Vagina (tissue), 2 donors: ENCODE measurements around the gene L3MBTL1. TPM values are rescaled to one million over a fixed set of nuclear protein-coding genes. Genes with fewer than 3 reads are reported as not detected.

Experiments used
- DNase-seq, 2 donors: peaks; one replicate each; pipeline ENCODE4 v3.0.0-alpha.2; 2017; ENCODE audit errors: extremely low spot score in 2 of 2
- H3K27ac ChIP-seq: fragments of 200-600 bp; sonication (generic); one replicate; pipeline ENCODE4 v1.5.1; 2019
- H3K27me3 ChIP-seq: fragments of 200-600 bp; sonication (generic); one replicate; pipeline ENCODE4 v1.5.1; 2019
- H3K36me3 ChIP-seq, 2 donors: fragments of 200-600 bp; sonication (generic); one replicate each; pipeline ENCODE4 v1.5.1; 2017 to 2019
- H3K4me1 ChIP-seq: fragments of 200-600 bp; sonication (generic); one replicate; pipeline ENCODE4 v1.5.1; 2019
- H3K4me3 ChIP-seq, 2 donors: fragments of 200-600 bp; sonication (generic); 1 replicate in 1 of 2; 2 replicates in 1 of 2; pipeline ENCODE4 v1.5.1; 2016 to 2019
- H3K9me3 ChIP-seq: fragments of 200-600 bp; sonication (generic); one replicate; pipeline ENCODE4 v1.5.1; 2019
- CTCF ChIP-seq, 3 experiments: fragments of 450-650 bp in 2 of 3; fragments of 200-600 bp in 1 of 3; sonication (generic) in 1 of 3; IDR thresholded peaks; one replicate each; pipeline ENCODE4 v1.5.1; 2017 to 2019; ENCODE audit warnings: antibody characterized with exemption in 3 of 3, mild to moderate bottlenecking in 2 of 3, moderate library complexity in 2 of 3
- POLR2A ChIP-seq, 2 donors: fragments of 450-650 bp; IDR thresholded peaks; one replicate each; pipeline ENCODE4 v1.6.1; 2017; ENCODE audit warnings: antibody characterized with exemption in 2 of 2, mild to moderate bottlenecking in 2 of 2, moderate library complexity in 2 of 2
- POLR2AphosphoS5 ChIP-seq, 2 donors: sonication (generic); formaldehyde crosslinking; IDR thresholded peaks; one replicate each; pipeline ENCODE4 v1.9.0; 2017; ENCODE audit warnings: antibody characterized with exemption in 2 of 2, mild to moderate bottlenecking in 2 of 2, low read depth in 1 of 2; ENCODE audit not compliant: insufficient read depth in 1 of 2
- intact Hi-C: fragments of 100-400 bp; cut with DNase I; formaldehyde crosslinking; loops from one replicate; pipeline ENCODE4 v1.15.1; 2023
- total RNA-seq: library from RNA; depleted of rRNA; stranded (reverse); fragments of >200 nt; gene quantifications from one replicate; pipeline ENCODE4 v1.2.3, GENCODE V29; 2016

L3MBTL1 gene
- total RNA-seq, 1 donor from 2014 or later: 20.9 TPM

- no peak for DNase-seq
- Histone ChIP-seq H3K4me3 (no peak overlapping the region), H3K9me3 (no peaks in the 10 kb centered on the region), H3K27ac (no peak overlapping the region), H3K27me3 (no peaks in the 10 kb centered on the region), H3K36me3 (peaks cover 0 to 5% of the 10 kb centered on the region in 2 donors), H3K4me1 (no peaks in the 10 kb centered on the region)
- intact Hi-C loops: no loop called here
- TF ChIP-seq POLR2A (IDR thresholded peaks at IDR 0.05) (no peak), CTCF (IDR thresholded peaks at IDR 0.05) (no peak), POLR2AphosphoS5 (IDR thresholded peaks at IDR 0.05; ENCODE audit: insufficient read depth in 1 of 2, low read depth in 1 of 2) (no peak)
Measured at GRCh38 chr20:43530321-43531090, 23.0 kb downstream of the L3MBTL1 start.

GRCh38 chr20:43531091-43531443 is 23.6 kb downstream of the L3MBTL1 start:
- no peak for DNase-seq
- H3K36me3 ChIP-seq: peaks cover 0 to 5% of the 10 kb centered on the region in 2 donors
- no peaks in the 10 kb centered on the region for H3K4me1 ChIP-seq
- TF ChIP-seq POLR2AphosphoS5 (IDR thresholded peaks at IDR 0.05; ENCODE audit: insufficient read depth in 1 of 2, low read depth in 1 of 2) (no peak), CTCF (IDR thresholded peaks at IDR 0.05) (no peak), POLR2A (IDR thresholded peaks at IDR 0.05) (no peak)
- no peaks in the 10 kb centered on the region for H3K27me3 ChIP-seq
- no peak overlapping the region for H3K4me3 ChIP-seq
- H3K27ac ChIP-seq: no peak overlapping the region
- H3K9me3 ChIP-seq: no peaks in the 10 kb centered on the region
- intact Hi-C loops: no loop called here

GRCh38 chr20:43532416-43533055 is 25.0 kb downstream of the L3MBTL1 start:
- no peak overlapping the region for H3K4me3 ChIP-seq
- H3K27ac ChIP-seq: no peak overlapping the region
- no peak for DNase-seq
- H3K9me3 ChIP-seq: no peaks in the 10 kb centered on the region
- TF ChIP-seq POLR2A (IDR thresholded peaks at IDR 0.05): no peak
- TF ChIP-seq POLR2AphosphoS5 (IDR thresholded peaks at IDR 0.05; ENCODE audit: insufficient read depth in 1 of 2, low read depth in 1 of 2): no peak
- no peak for TF ChIP-seq CTCF (IDR thresholded peaks at IDR 0.05)
- H3K36me3 ChIP-seq: peaks cover 0 to 5% of the 10 kb centered on the region in 2 donors
- intact Hi-C loops: no loop called here
- H3K4me1 ChIP-seq: no peaks in the 10 kb centered on the region
- no peaks in the 10 kb centered on the region for H3K27me3 ChIP-seq

- TF ChIP-seq CTCF (IDR thresholded peaks at IDR 0.05): no peak
- no peak for TF ChIP-seq POLR2A (IDR thresholded peaks at IDR 0.05)
- no peak for TF ChIP-seq POLR2AphosphoS5 (IDR thresholded peaks at IDR 0.05; ENCODE audit: insufficient read depth in 1 of 2, low read depth in 1 of 2)
- Histone ChIP-seq H3K36me3 (peaks cover 0 to 5% of the 10 kb centered on the region in 2 donors), H3K27ac (no peak overlapping the region), H3K4me1 (no peaks in the 10 kb centered on the region), H3K4me3 (no peak overlapping the region), H3K27me3 (no peaks in the 10 kb centered on the region), H3K9me3 (no peaks in the 10 kb centered on the region)
- DNase-seq: no peak
- intact Hi-C loops: no loop called here
Measured at GRCh38 chr20:43533060-43533459, 25.6 kb downstream of the L3MBTL1 start.

DNA sequence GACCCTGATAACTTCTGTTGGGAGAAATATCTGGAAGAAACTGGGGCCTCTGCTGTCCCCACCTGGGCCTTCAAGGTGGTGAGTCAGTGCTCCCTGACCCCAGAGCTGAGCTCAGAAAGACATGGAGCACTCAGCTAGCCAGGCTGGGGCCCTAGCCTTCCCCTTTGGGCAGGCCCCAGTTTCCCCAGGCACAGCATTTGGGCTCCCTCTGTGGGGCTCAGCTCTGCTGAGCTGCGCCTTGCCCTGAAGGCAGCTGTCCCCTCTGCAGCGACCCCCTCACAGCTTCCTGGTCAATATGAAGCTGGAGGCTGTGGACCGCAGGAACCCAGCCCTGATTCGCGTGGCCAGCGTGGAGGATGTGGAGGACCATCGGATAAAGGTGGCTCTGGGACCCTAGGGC is 26.5 kb downstream of the L3MBTL1 start:
- DNase-seq: no peak

More for the DNA sequence above, 26.5 kb downstream of the L3MBTL1 start:
- H3K4me3 ChIP-seq: no peak overlapping the region
- no peak for TF ChIP-seq POLR2A (IDR thresholded peaks at IDR 0.05)
- TF ChIP-seq POLR2AphosphoS5 (IDR thresholded peaks at IDR 0.05; ENCODE audit: insufficient read depth in 1 of 2, low read depth in 1 of 2): no peak
- no peak for TF ChIP-seq CTCF (IDR thresholded peaks at IDR 0.05)
- H3K27ac ChIP-seq: no peak overlapping the region
- H3K36me3 ChIP-seq: peaks cover 0 to 5% of the 10 kb centered on the region in 2 donors
- no peaks in the 10 kb centered on the region for H3K27me3 ChIP-seq
- no peaks in the 10 kb centered on the region for H3K9me3 ChIP-seq
- no peaks in the 10 kb centered on the region for H3K4me1 ChIP-seq
- intact Hi-C loops: no loop called here
